ENCODE measurements around the gene S100A7A. TPM values are rescaled to one million over a fixed set of nuclear protein-coding genes. Genes with fewer than 3 reads are reported as not detected.

Gene S100A7A
- total RNA-seq, 8 experiments from 2014 or later = 0.10 to 0.66 (median 0.14) TPM; not detected in 3

GRCh38 chr1:153387001-153387400, 29.3 kb upstream of the S100A7A start:
- H3K27ac ChIP-seq = no peak overlapping the region
- 17 to 90% (median 73%) methylated on average over 2 to 4 of the region's 4 CpGs; no CpG with 5 or more reads in 4 of the 10 experiments for WGBS, 10 experiments

GRCh38 chr1:153387785-153388184, 28.5 kb upstream of the S100A7A start:
- H3K4me1 ChIP-seq (replicated peaks in 1 of 2) = no peaks in the 10 kb centered on the region
- H3K27ac ChIP-seq = no peak overlapping the region
- in situ Hi-C loops (cut with MboI; ENCODE audit: low pct_unique_long_range_greater_than_20kb in 2 of 9, low sequenced_read_pairs in 9 of 9, unreplicated experiment in 9 of 9) = no loop called here
- WGBS, 10 experiments = 0 to 63% (median 40%) methylated on average over 1 to 4 of the region's 4 CpGs; no CpG with 5 or more reads in 3 of the 10 experiments
- ATAC-seq (replicated peaks in 6 of 8) = no peak
- H3K4me3 ChIP-seq = no peak overlapping the region

More at GRCh38 chr1:153387001-153387400, 29.3 kb upstream of the S100A7A start:
- ATAC-seq (replicated peaks in 6 of 8) = no peak
- in situ Hi-C loops (cut with MboI; ENCODE audit: low pct_unique_long_range_greater_than_20kb in 2 of 9, low sequenced_read_pairs in 9 of 9, unreplicated experiment in 9 of 9) = no loop called here
- Histone ChIP-seq H3K4me1 (replicated peaks in 1 of 2) (no peaks in the 10 kb centered on the region), H3K4me3 (no peak overlapping the region)

GRCh38 chr1:153389401-153389800, 26.9 kb upstream of the S100A7A start:
- in situ Hi-C loops (cut with MboI; ENCODE audit: low pct_unique_long_range_greater_than_20kb in 2 of 9, low sequenced_read_pairs in 9 of 9, unreplicated experiment in 9 of 9) = no loop called here
- 0 to 82% (median 45%) methylated on average over 1 of the region's 1 CpG; no CpG with 5 or more reads in 5 of the 10 experiments for WGBS, 10 experiments

GRCh38 chr1:153389973-153390879, 26.1 kb upstream of the S100A7A start:
- Histone ChIP-seq H3K4me1 (replicated peaks in 1 of 2) (no peaks in the 10 kb centered on the region), H3K4me3 (no peak overlapping the region), H3K27ac (no peak overlapping the region)
- 0 to 75% (median 29%) methylated on average over 1 to 9 of the region's 17 CpGs; no CpG with 5 or more reads in 3 of the 10 experiments for WGBS, 10 experiments
- in situ Hi-C loops (cut with MboI; ENCODE audit: low pct_unique_long_range_greater_than_20kb in 2 of 9, low sequenced_read_pairs in 9 of 9, unreplicated experiment in 9 of 9) = no loop called here
- peak in 1 of 8 experiments; percentile 6 for ATAC-seq (replicated peaks in 6 of 8)

More at GRCh38 chr1:153389401-153389800, 26.9 kb upstream of the S100A7A start:
- no peaks in the 10 kb centered on the region for H3K4me1 ChIP-seq (replicated peaks in 1 of 2)
- no peak overlapping the region for H3K4me3 ChIP-seq
- ATAC-seq (replicated peaks in 6 of 8) = no peak
- H3K27ac ChIP-seq = no peak overlapping the region

- peak in 3 of 8 experiments; percentile 42 to 64 (median 62) for ATAC-seq (replicated peaks in 6 of 8)
- Histone ChIP-seq H3K4me3 (no peak within 1 kb of the TSS), H3K4me1 (replicated peaks in 1 of 2) (no peaks in the 10 kb centered on the region), H3K27ac (no peak within 1 kb of the TSS)
- WGBS, 10 experiments = 0 to 70% (median 54%) methylated on average over 1 to 7 of the region's 7 CpGs; no CpG with 5 or more reads in 1 of the 10 experiments
- in situ Hi-C loops (cut with MboI; ENCODE audit: low pct_unique_long_range_greater_than_20kb in 2 of 9, low sequenced_read_pairs in 9 of 9, unreplicated experiment in 9 of 9) = no loop called here
Measured at GRCh38 chr1:153390938-153391710, 25.2 kb upstream of the S100A7A start, which contains the start of gene S100A8. Gene S100A8 (minus strand): TSS chr1:153391073. CDS start chr1:153390535, 538 bp downstream.

GRCh38 chr1:153392258-153392657, 24.1 kb upstream of the S100A7A start:
- no peak overlapping the region for H3K4me3 ChIP-seq
- WGBS, 10 experiments = 0 to 86% (median 6%) methylated on average over 1 to 3 of the region's 3 CpGs; no CpG with 5 or more reads in 1 of the 10 experiments
- H3K27ac ChIP-seq = no peak overlapping the region
- H3K4me1 ChIP-seq (replicated peaks in 1 of 2) = no peaks in the 10 kb centered on the region
- peak in 3 of 8 experiments; percentile 57 to 81 (median 65) for ATAC-seq (replicated peaks in 6 of 8)
- in situ Hi-C loops (cut with MboI; ENCODE audit: low pct_unique_long_range_greater_than_20kb in 2 of 9, low sequenced_read_pairs in 9 of 9, unreplicated experiment in 9 of 9) = no loop called here

- WGBS, 10 experiments = 35 to 100% (median 76%) methylated on average over 1 to 3 of the region's 3 CpGs; no CpG with 5 or more reads in 2 of the 10 experiments
- H3K27ac ChIP-seq = no peak overlapping the region
- in situ Hi-C loops (cut with MboI; ENCODE audit: low pct_unique_long_range_greater_than_20kb in 2 of 9, low sequenced_read_pairs in 9 of 9, unreplicated experiment in 9 of 9) = no loop called here
- ATAC-seq (replicated peaks in 6 of 8) = no peak
- no peak overlapping the region for H3K4me3 ChIP-seq
- no peaks in the 10 kb centered on the region for H3K4me1 ChIP-seq (replicated peaks in 1 of 2)
Measured at GRCh38 chr1:153392822-153393221, 23.5 kb upstream of the S100A7A start.

GRCh38 chr1:153393926-153394325, 22.4 kb upstream of the S100A7A start:
- Histone ChIP-seq H3K27ac (no peak overlapping the region), H3K4me1 (replicated peaks in 1 of 2) (no peaks in the 10 kb centered on the region), H3K4me3 (no peak overlapping the region)
- 20 to 100% (median 56%) methylated on average over 1 to 5 of the region's 6 CpGs; no CpG with 5 or more reads in 3 of the 10 experiments for WGBS, 10 experiments
- in situ Hi-C loops (cut with MboI; ENCODE audit: low pct_unique_long_range_greater_than_20kb in 2 of 9, low sequenced_read_pairs in 9 of 9, unreplicated experiment in 9 of 9) = no loop called here
- peak in 1 of 8 experiments; percentile 20 for ATAC-seq (replicated peaks in 6 of 8)

- H3K4me1 ChIP-seq (replicated peaks in 1 of 2) = no peaks in the 10 kb centered on the region
- WGBS, 10 experiments = 0 to 67% (median 52%) methylated on average over 1 to 5 of the region's 5 CpGs; no CpG with 5 or more reads in 3 of the 10 experiments
- H3K27ac ChIP-seq = no peak overlapping the region
- ATAC-seq (replicated peaks in 6 of 8) = no peak
- in situ Hi-C loops (cut with MboI; ENCODE audit: low pct_unique_long_range_greater_than_20kb in 2 of 9, low sequenced_read_pairs in 9 of 9, unreplicated experiment in 9 of 9) = no loop called here
- no peak overlapping the region for H3K4me3 ChIP-seq
Measured at GRCh38 chr1:153394391-153394790, 21.9 kb upstream of the S100A7A start.

GRCh38 chr1:153395136-153395685, 21.1 kb upstream of the S100A7A start:
- Histone ChIP-seq H3K4me1 (replicated peaks in 1 of 2) (no peaks in the 10 kb centered on the region), H3K4me3 (no peak overlapping the region), H3K27ac (no peak overlapping the region)
- 10 to 63% (median 37%) methylated on average over 1 to 6 of the region's 7 CpGs; no CpG with 5 or more reads in 4 of the 10 experiments for WGBS, 10 experiments
- in situ Hi-C loops (cut with MboI; ENCODE audit: low pct_unique_long_range_greater_than_20kb in 2 of 9, low sequenced_read_pairs in 9 of 9, unreplicated experiment in 9 of 9) = no loop called here
- ATAC-seq (replicated peaks in 6 of 8) = peak in 2 of 8 experiments; percentile 10 to 44

- Histone ChIP-seq H3K4me1 (replicated peaks in 1 of 2) (no peaks in the 10 kb centered on the region), H3K27ac (no peak overlapping the region), H3K4me3 (no peak overlapping the region)
- in situ Hi-C loops (cut with MboI; ENCODE audit: low pct_unique_long_range_greater_than_20kb in 2 of 9, low sequenced_read_pairs in 9 of 9, unreplicated experiment in 9 of 9) = no loop called here
- 47 to 100% (median 66%) methylated on average over 2 to 6 of the region's 6 CpGs; no CpG with 5 or more reads in 4 of the 10 experiments for WGBS, 10 experiments
- no peak for ATAC-seq (replicated peaks in 6 of 8)
Measured at GRCh38 chr1:153395776-153396175, 20.5 kb upstream of the S100A7A start.

GRCh38 chr1:153396461-153396860, 19.9 kb upstream of the S100A7A start:
- no peak for ATAC-seq (replicated peaks in 6 of 8)
- in situ Hi-C loops (cut with MboI; ENCODE audit: low pct_unique_long_range_greater_than_20kb in 2 of 9, low sequenced_read_pairs in 9 of 9, unreplicated experiment in 9 of 9) = no loop called here

More at GRCh38 chr1:153396461-153396860, 19.9 kb upstream of the S100A7A start:
- whole genome bisulfite sequencing, 10 experiments = 53 to 100% (median 71%) methylated on average over 2 to 6 of the region's 6 CpGs; no CpG with 5 or more reads in 6 of the 10 experiments
- Histone ChIP-seq H3K27ac (no peak overlapping the region), H3K4me1 (replicated peaks in 1 of 2) (no peaks in the 10 kb centered on the region), H3K4me3 (no peak overlapping the region)

All from motor neuron (in vitro differentiated cells).